Measurements from ENCODE around the gene MGAT4A. TPM values are rescaled to one million over a fixed set of nuclear protein-coding genes. Genes with fewer than 3 reads are reported as not detected.

The MGAT4A gene
- total and polyA plus RNA-seq, 9 of the 15 experiments (the other 6 are each of a cell fraction or from before 2014, with no cell fraction given) = 0.03 to 0.53 (median 0.18) TPM; not detected in 2

DNA sequence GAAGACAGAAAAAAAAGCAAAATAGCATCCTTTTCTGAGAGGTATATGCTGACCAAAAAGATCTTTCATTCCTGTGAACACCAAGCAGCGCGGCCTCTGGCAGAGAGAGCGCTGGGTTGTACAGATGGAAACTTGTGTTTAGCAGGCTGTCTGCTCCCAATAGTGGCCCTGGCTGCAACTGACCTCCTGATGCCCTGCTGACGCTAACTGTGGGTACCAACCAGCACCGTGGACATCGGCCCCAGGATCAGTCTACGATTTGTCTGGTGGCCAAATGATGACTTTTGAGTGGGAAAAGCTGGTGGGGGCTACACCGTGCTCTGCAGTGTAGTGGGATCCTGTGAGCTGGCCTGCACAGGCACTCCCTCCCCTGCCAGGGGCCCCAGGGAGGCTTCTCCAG, 138.4 kb downstream of the MGAT4A start:
- Histone ChIP-seq H3K9me1 (ENCODE audit: control insufficient read depth, insufficient read depth, low read length) (no peaks in the 10 kb centered on the region), H2AFZ (ENCODE audit: low read depth, low read length) (no peak overlapping the region), H3K27ac (ENCODE audit: extremely low read depth, low read depth, low read length) (no peak overlapping the region), H3K4me2 (ENCODE audit: insufficient read depth, low read length) (no peak overlapping the region), H3K79me2 (ENCODE audit: control insufficient read depth, insufficient read depth, low read length) (no peaks in the 10 kb centered on the region), H3K9ac (ENCODE audit: insufficient read depth in 1 of 2, low read depth in 2 of 2, low read length in 2 of 2) (no peak overlapping the region), H3K9me3 (replicated peaks; ENCODE audit: control insufficient read depth, insufficient read depth, low read depth, low read length) (no peaks in the 10 kb centered on the region), H4K20me1 (replicated peaks; ENCODE audit: control insufficient read depth, insufficient read depth, low read length) (no peaks in the 10 kb centered on the region; the same call in 1 of the 2 replicates), H3K27me3 (ENCODE audit: control insufficient read depth in 2 of 2, insufficient read depth in 2 of 2, low read length in 2 of 2) (no peaks in the 10 kb centered on the region), H3K4me1 (replicated peaks in 1 of 2; ENCODE audit: control insufficient read depth in 2 of 2, insufficient read depth in 2 of 2, low read length in 2 of 2) (no peaks in the 10 kb centered on the region), H3K36me3 (ENCODE audit: control insufficient read depth, insufficient read depth, low read length) (peaks cover 8% of the 10 kb centered on the region; the same call in 2 of the 3 replicates), H3K4me3 (no peak overlapping the region)
- intact Hi-C loops (cut with micrococcal nuclease) = no loop called here
- in situ Hi-C loops (cut with MboI) = no loop called here
- 85% methylated on average over 7 of the region's 8 CpGs for WGBS (ENCODE audit: insufficient coverage, low coverage, missing lambda C conversion rate)
- CTCF ChIA-PET (ENCODE audit: low intra/inter-chr PET ratio) = no interaction called here
- ATAC-seq = no peak
- no peak for TF ChIP-seq PTTG1 (tag; IDR thresholded peaks at IDR 0.05; ENCODE audit: low read depth)
- TF ChIP-seq EHMT2 (IDR thresholded peaks at IDR 0.05) = no peak
- TF ChIP-seq ZNF41 (CRISPR knock-in tag; conservative IDR thresholded peaks at IDR 0.05) = no peak
- TF ChIP-seq, protein P1, sequence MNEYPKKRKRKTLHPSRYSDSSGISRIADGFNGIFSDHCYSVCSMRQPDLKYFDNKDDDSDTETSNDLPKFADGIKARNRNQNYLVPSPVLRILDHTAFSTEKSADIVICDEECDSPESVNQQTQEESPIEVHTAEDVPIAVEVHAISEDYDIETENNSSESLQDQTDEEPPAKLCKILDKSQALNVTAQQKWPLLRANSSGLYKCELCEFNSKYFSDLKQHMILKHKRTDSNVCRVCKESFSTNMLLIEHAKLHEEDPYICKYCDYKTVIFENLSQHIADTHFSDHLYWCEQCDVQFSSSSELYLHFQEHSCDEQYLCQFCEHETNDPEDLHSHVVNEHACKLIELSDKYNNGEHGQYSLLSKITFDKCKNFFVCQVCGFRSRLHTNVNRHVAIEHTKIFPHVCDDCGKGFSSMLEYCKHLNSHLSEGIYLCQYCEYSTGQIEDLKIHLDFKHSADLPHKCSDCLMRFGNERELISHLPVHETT (CRISPR knock-in tag; conservative IDR thresholded peaks at IDR 0.05 in 1 of 2, IDR thresholded peaks at IDR 0.05 in 1 of 2) = no peak
- TF ChIP-seq CBFA2T3 (IDR thresholded peaks at IDR 0.05) = no peak
- TF ChIP-seq, protein P2, sequence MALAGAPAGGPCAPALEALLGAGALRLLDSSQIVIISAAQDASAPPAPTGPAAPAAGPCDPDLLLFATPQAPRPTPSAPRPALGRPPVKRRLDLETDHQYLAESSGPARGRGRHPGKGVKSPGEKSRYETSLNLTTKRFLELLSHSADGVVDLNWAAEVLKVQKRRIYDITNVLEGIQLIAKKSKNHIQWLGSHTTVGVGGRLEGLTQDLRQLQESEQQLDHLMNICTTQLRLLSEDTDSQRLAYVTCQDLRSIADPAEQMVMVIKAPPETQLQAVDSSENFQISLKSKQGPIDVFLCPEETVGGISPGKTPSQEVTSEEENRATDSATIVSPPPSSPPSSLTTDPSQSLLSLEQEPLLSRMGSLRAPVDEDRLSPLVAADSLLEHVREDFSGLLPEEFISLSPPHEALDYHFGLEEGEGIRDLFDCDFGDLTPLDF (CRISPR knock-in tag; IDR thresholded peaks at IDR 0.05) = no peak
- no peak for TF ChIP-seq TCFL5 (CRISPR knock-in tag; conservative IDR thresholded peaks at IDR 0.05)
- TF ChIP-seq, protein P3, sequence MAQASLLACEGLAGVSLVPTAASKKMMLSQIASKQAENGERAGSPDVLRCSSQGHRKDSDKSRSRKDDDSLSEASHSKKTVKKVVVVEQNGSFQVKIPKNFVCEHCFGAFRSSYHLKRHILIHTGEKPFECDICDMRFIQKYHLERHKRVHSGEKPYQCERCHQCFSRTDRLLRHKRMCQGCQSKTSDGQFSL (CRISPR knock-in tag; IDR thresholded peaks at IDR 0.05) = no peak
- TF ChIP-seq, protein P3 (tag; IDR thresholded peaks at IDR 0.05) = no peak
- TF ChIP-seq, protein P4, sequence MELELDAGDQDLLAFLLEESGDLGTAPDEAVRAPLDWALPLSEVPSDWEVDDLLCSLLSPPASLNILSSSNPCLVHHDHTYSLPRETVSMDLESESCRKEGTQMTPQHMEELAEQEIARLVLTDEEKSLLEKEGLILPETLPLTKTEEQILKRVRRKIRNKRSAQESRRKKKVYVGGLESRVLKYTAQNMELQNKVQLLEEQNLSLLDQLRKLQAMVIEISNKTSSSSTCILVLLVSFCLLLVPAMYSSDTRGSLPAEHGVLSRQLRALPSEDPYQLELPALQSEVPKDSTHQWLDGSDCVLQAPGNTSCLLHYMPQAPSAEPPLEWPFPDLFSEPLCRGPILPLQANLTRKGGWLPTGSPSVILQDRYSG (tag; conservative IDR thresholded peaks at IDR 0.05; ENCODE audit: low read depth) = no peak
- TF ChIP-seq SIN3A (IDR thresholded peaks at IDR 0.05; ENCODE audit: borderline replicate concordance in 2 of 2, control insufficient read depth in 1 of 2, low read depth in 2 of 2, low read length in 2 of 2) = no peak
- no peak for TF ChIP-seq ZNF780A (CRISPR knock-in tag; IDR thresholded peaks at IDR 0.05)
- no peak for TF ChIP-seq ZNF23 (CRISPR knock-in tag; IDR thresholded peaks at IDR 0.05)
- no peak for TF ChIP-seq ZNF444 (CRISPR knock-in tag; IDR thresholded peaks at IDR 0.05)
- POLR2A ChIA-PET = no interaction called here
- FAIRE-seq = no peak
- no peak for DNase-seq (ENCODE audit: extremely low read depth in 1 of 4, low spot score in 3 of 4)
- no TSS peak for BruUV-seq (replicated peaks)

All from K562 (cell line).